Pancreas (tissue), 10 donors: Measurements from ENCODE around the gene CCNK. TPM values are rescaled to one million over a fixed set of nuclear protein-coding genes. Genes with fewer than 3 reads are reported as not detected.

ENCODE experiments used
- ATAC-seq, 4 donors: fragments of 200-7000 bp; cut with Tn5 transposase; one replicate each; pipeline versions ENCODE4 v1.8.0 to v1.9.1; 2020; ENCODE audit warnings: mild to moderate bottlenecking in 4 of 4, moderate library complexity in 4 of 4
- DNase-seq, 6 donors: peaks; one replicate each; pipeline ENCODE4 v3.0.0-alpha.2; 2020
- FAIRE-seq: peaks from 2 replicates; lab custom pipeline; 2012; peaks lifted over from hg19 to GRCh38; lab: Jason Lieb, UNC
- H3K27ac ChIP-seq, 4 donors: fragments of 200-600 bp; sonication (generic); 1 replicate in 3 of 4; 2 replicates in 1 of 4; pipeline versions ENCODE4 v1.5.0 to v1.8.0; 2020
- H3K27me3 ChIP-seq, 4 donors: fragments of 200-600 bp; one replicate each; pipeline ENCODE4 v1.8.0; 2021
- H3K36me3 ChIP-seq, 3 donors: fragments of 200-600 bp; sonication (generic) in 1 of 3; one replicate each; pipeline versions ENCODE4 v1.5.0 to v1.8.0; 2020 to 2021
- H3K4me1 ChIP-seq, 3 donors: fragments of 200-600 bp; one replicate each; pipeline ENCODE4 v1.8.0; 2021
- H3K4me3 ChIP-seq, 4 donors: fragments of 200-600 bp; sonication (generic) in 2 of 4; one replicate each; pipeline versions ENCODE4 v1.5.0 to v1.8.0; 2020 to 2021
- H3K9me3 ChIP-seq, 4 donors: fragments of 200-600 bp; one replicate each; pipeline ENCODE4 v1.8.0; 2021
- CTCF ChIP-seq, 4 donors: fragments of 200-600 bp; sonication (generic) in 3 of 4; IDR thresholded peaks; one replicate each; pipeline versions ENCODE4 v1.5.0 to v1.8.0; 2021; ENCODE audit warnings: antibody characterized with exemption in 4 of 4
- WGBS, 2 donors: extraction: QIAGEN DNeasy Blood & Tissue Kit; methylation state at CpG; one replicate each; pipeline ENCODE4 v1.1.7; 2013; 5-methylcytosine and 5-hydroxymethylcytosine counted together
- intact Hi-C, 3 donors: fragments of 100-400 bp; cut with DNase I; formaldehyde crosslinking; loops; one replicate each; pipeline versions ENCODE4 v1.11.1 to v1.14.2; 2022
- polyA plus RNA-seq, 2 donors: library from polyadenylated mRNA; stranded (reverse); fragments of 200-250 nt; gene quantifications; one replicate each; pipeline ENCODE4 v1.2.3, GENCODE V29; 2013
- total RNA-seq, 6 donors: library from RNA; stranded (reverse); fragmentation: NEBNext Ultra II Directional in 4 of 6; extraction: Animal tissue kit (Norgen Biotek cat#: 25700) in 4 of 6; gene quantifications; one replicate each; pipeline versions ENCODE4 v1.2.1 to v1.2.4, GENCODE V29; 2021 to 2023
- donor health status: healthy with polysubstance abuse.
- donor health status: DM: no; HTN: no; CAD: no; lungs with moderate emphysema.
- donor health status: DM: no; HTN: no; CAD: no.
- donor health status: control.
- donor health status: control.
- donor health status: Bipolar disorder and iron deficiency.
- donor health status: DM: yes; HTN: yes; CAD: no.
- donor health status: DM: no; HTN: no; CAD: no.
- donor health status: DM: no; HTN: no; CAD: no.
- donor health status: DM: yes; HTN: yes; CAD: no.

Gene CCNK
- total and polyA plus RNA-seq, 8 donors: 7.9 to 23.4 (median 14.5) TPM

GRCh38 chr14:99513946-99514551, 32.8 kb downstream of the CCNK start:
- no peak for TF ChIP-seq CTCF (IDR thresholded peaks at IDR 0.05)
- DNase-seq (peak in 2 of 6 donors; percentile 12 to 76), ATAC-seq (no peak), FAIRE-seq (no peak)
- Histone ChIP-seq H3K4me1 (peaks cover 0 to 3% (median 0%) of the 10 kb centered on the region in 3 donors), H3K27ac (no peak overlapping the region), H3K36me3 (peaks cover 0 to 9% (median 6%) of the 10 kb centered on the region in 3 donors), H3K27me3 (no peaks in the 10 kb centered on the region), H3K4me3 (no peak overlapping the region), H3K9me3 (no peaks in the 10 kb centered on the region)
- intact Hi-C loops: no loop called here
- 83 to 87% methylated on average over 13 of the region's 13 CpGs for WGBS, 2 donors

GRCh38 chr14:99514552-99515300, 33.5 kb downstream of the CCNK start:
- no peak overlapping the region for H3K27ac ChIP-seq
- intact Hi-C loops: no loop called here
- H3K27me3 ChIP-seq: no peaks in the 10 kb centered on the region
- no peak for FAIRE-seq
- no peak overlapping the region for H3K4me3 ChIP-seq
- H3K9me3 ChIP-seq: no peaks in the 10 kb centered on the region
- peak in 3 of 6 donors; percentile 8 to 74 (median 57) for DNase-seq
- H3K4me1 ChIP-seq: peaks cover 0 to 3% (median 0%) of the 10 kb centered on the region in 3 donors
- peaks cover 0 to 9% (median 6%) of the 10 kb centered on the region in 3 donors for H3K36me3 ChIP-seq
- ATAC-seq: no peak
- no peak for TF ChIP-seq CTCF (IDR thresholded peaks at IDR 0.05)
- 89 to 94% methylated on average over 20 of the region's 20 CpGs for WGBS, 2 donors

- Histone ChIP-seq H3K9me3 (no peaks in the 10 kb centered on the region), H3K4me3 (no peak overlapping the region), H3K4me1 (peaks cover 0 to 3% (median 0%) of the 10 kb centered on the region in 3 donors), H3K27ac (no peak overlapping the region), H3K27me3 (no peaks in the 10 kb centered on the region), H3K36me3 (peaks cover 0 to 9% (median 6%) of the 10 kb centered on the region in 3 donors)
- FAIRE-seq (no peak), DNase-seq (peak in 4 of 6 donors; percentile 11 to 76 (median 40)), ATAC-seq (no peak)
- 85 to 86% methylated on average over 25 to 27 of the region's 27 CpGs for WGBS, 2 donors
- intact Hi-C loops: no loop called here
- TF ChIP-seq CTCF (IDR thresholded peaks at IDR 0.05): no peak
Observed at GRCh38 chr14:99515301-99516155, 34.3 kb downstream of the CCNK start.

GRCh38 chr14:99516156-99516870, 35.1 kb downstream of the CCNK start:
- DNase-seq: peak in 4 of 6 donors; percentile 10 to 69 (median 46)
- Histone ChIP-seq H3K27ac (no peak overlapping the region), H3K9me3 (no peaks in the 10 kb centered on the region), H3K4me3 (no peak overlapping the region), H3K27me3 (no peaks in the 10 kb centered on the region), H3K4me1 (peaks cover 0 to 3% (median 0%) of the 10 kb centered on the region in 3 donors), H3K36me3 (peaks cover 0 to 9% (median 6%) of the 10 kb centered on the region in 3 donors)
- intact Hi-C loops: no loop called here
- FAIRE-seq: no peak
- ATAC-seq: no peak
- TF ChIP-seq CTCF (IDR thresholded peaks at IDR 0.05): no peak
- 79 to 82% methylated on average over 24 of the region's 24 CpGs for WGBS, 2 donors
